Activated CD4-positive, alpha-beta T cell treated with anti-CD3 and anti-CD28 coated beads, Interleukin-2, amount 50 U/mL, for 4 hours (primary cell): ENCODE results near the gene C20orf204.
"Not testable (repeated sequence)": the region's sequence is repeated elsewhere in the genome, so short reads cannot be mapped to it uniquely, and the experiment has no call there.

ENCODE experiments used
- DNase-seq, 2 experiments: peaks; one replicate each; pipeline ENCODE4 v3.0.0-alpha.2; 2020

The C20orf204 gene

GRCh38 chr20:64035933-64036345 lies at the start of gene C20orf204:
C20orf204 (plus strand) TSS chr20:64036182; CDS start chr20:64036324, 142 bp downstream.
- DNase-seq, result no peak

- DNase-seq, result no peak
Measured at GRCh38 chr20:64000906-64001305, 35.1 kb upstream of the C20orf204 start.

DNA sequence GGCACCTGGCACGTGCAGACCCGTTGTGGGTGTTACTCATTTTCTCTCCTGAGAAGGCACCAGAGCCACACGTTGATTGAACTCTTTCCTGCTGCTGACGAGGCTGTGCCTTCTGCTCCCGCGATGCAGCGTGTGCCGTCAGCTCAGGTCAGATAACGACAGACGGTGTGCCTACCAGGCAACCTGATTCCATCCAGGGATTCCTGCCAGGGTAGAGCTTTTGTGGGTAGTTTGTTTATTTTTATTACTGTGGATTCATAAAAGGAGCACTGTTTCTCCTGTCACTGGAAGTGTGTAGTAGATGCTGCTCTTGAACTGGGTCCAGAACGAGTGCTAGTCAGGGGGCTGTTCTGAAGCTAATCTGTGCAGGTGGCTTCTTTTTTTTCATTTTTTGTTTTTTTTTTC lies 34.4 kb upstream of the C20orf204 start:
- DNase-seq, result no peak

DNA sequence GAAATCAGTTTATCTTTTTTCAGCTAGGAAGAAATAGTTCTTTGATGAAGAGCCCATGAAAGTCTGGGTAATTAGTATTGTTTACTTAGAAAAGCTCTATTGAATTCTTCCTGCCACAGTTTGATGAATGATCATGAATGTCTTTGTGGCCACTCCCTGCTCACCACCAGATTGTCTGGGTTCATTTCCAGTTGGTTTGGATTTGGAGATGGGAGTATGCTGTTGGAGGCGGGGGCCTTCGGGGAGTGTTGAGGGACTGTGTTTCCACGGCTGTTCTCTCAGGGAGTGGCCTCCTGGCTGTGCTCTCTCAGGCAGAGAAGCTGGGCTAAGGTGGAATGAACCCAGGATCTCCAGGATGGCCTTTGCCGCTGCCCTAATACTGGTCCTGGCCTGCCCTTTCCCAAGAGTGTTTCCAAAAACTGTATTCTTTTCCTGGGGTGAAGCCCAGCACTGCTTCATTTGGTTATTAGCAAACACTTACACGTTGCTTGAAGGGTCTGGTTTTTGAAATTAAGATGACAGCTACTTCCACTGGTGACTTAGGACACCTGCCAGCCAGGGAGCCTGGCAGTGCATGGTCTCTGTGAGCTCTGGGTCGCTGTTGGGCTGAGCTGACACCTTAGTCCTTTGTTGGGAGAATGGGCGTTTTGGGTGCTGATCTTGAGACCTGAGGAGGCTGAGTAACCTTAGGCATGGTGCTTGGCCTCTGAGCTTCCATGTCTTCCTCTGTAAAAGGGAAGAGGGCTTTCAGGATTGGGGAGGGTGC lies 31.8 kb upstream of the C20orf204 start:
- DNase-seq, result no peak

GRCh38 chr20:64005394-64005793 lies 30.6 kb upstream of the C20orf204 start:
- DNase-seq, result no peak

- DNase-seq, result no peak
Measured at GRCh38 chr20:64006490-64006889, 29.5 kb upstream of the C20orf204 start.

DNA sequence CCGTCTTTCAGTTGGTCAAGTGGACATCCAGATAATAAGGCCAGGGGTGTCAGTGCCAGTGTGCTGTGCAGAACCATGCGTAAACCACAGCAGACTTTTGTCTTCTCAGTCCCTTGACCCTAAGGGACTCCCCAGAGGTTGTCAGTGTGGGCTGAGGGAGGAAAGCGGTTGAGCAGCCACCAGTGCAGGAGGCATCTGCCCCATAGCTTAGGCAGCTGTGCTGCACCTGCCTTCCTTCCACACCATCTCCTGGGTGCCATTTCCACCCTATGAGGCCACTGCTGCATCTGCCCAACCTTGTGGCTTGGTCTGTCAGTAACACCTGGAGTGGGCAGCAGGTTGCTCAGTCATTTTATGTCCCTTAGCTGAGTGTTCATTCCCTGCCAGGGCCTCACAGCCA lies 29.1 kb upstream of the C20orf204 start:
- DNase-seq, result no peak

DNA sequence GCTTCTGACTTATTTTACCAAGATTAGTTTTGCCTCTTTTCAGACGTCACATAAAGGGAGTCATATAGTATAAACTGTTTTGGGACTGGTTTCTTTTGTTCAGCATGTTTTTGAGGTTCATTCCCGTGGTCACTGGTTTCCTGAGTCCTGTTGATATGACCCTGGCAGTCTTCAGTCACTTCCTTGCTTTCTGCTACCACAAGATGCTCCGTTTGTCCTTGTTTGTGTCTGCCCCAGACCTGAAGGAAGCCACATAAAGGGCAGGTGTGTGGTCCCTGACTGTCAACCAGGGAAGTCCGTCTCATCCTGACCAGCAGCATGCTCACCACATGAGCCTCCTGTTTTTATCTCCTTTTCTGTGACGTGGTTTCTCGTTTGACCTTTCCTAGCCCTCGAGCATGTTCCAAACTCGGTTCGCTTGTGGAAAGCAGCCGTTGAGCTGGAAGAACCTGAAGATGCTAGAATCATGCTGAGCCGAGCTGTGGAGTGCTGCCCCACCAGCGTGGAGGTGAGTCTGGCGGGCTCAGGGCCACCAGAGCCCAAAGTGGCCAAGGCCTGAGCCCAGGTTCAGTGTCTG lies 26.1 kb upstream of the C20orf204 start:
- DNase-seq, result no peak

- DNase-seq, result no peak
Measured at GRCh38 chr20:64010711-64011237, 25.2 kb upstream of the C20orf204 start.

GRCh38 chr20:64011366-64011779 lies 24.6 kb upstream of the C20orf204 start:
- no peak for DNase-seq

GRCh38 chr20:64012385-64013154 lies 23.4 kb upstream of the C20orf204 start:
- not testable (repeated sequence) for DNase-seq

DNA sequence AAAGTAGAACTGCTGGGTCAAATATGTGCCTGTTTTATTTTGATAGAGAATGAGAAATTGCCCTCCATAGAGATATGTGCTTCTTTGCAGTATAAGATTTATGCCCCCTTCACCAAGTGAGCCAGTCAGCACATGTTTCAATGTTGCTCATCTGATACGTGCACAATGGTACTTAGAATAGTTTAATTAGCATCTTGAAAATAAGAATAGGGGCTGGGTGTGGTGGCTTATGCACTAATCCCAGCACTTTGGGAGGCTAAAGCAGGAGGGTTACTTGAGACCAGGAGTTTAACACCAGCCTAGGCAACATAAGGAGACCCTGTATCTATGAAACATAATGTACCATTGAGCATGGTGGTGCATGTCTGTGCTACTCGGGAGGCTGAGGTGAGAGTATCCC lies 20.3 kb upstream of the C20orf204 start:
- DNase-seq, result no peak

DNA sequence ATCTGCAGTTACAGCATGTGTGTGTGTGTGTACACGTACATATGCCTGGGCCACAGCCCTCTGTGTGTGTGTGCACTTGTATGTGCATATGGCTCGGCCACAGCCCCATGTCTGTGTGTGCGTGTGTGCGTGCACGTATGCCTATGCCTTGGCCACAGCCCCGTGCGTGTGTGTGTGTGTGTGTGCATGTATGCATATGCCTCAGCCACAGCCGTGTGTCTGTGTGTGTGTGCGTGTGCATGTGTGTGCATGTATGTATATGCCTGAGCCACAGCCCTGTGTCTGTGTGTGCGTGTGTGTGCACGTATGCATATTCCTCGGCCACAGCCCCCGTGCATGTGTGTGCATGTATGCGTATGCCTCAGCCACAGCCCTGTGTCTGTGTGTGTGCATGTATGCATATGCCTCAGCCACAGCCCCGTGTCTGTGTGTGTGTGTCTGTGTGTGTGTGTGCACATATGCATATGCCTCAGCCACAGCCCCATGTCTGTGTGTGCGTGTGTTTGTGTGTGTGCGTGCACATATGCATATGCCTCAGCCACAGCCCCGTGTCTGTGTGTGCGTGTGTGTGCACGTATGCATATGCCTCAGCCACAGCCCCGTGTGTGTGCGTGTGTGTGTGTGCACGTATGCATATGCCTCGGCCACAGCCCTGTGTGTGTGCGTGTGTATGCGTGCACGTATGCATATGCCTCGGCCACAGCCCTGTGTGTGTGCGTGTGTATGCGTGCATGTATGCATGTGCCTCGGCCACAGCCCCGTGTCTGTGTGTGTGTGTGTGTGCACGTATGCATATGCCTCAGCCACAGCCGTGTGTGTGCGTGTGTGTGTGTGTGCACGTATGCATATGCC lies 14.6 kb upstream of the C20orf204 start:
- no peak for DNase-seq

DNA sequence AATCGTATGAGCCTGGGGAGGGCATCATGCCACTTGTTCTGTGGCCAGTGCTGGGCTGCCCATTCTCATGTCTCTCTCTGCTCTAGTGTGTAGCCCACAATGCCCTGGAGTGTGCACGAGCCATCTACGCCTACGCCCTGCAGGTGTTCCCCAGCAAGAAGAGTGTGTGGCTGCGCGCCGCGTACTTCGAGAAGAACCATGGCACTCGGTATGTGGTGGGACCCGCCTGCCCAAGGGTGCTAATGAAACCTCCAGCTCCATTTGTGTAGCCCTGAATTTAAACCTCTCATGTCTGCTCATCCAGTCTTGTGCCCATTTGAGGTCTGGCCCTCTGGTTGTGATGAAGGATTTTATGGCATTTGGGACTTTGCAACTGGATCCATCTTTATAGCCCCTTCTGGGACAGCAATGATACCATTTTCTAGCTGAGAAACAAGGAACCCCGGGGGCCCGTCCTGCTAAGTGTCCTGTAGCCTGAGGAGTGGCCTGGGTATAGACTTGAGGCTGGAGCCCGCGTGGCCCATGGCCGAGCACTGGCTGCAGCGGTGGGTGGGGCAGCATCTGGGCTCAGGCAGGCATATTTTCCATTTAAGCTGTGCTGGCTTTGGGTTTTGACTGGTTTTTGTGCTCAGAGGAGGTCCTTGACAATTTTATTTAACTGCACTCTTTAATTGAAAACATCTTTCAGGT lies 13.2 kb upstream of the C20orf204 start:
- DNase-seq, result no peak

- DNase-seq, result no peak
Measured at GRCh38 chr20:64023361-64024140, 12.4 kb upstream of the C20orf204 start.

DNA sequence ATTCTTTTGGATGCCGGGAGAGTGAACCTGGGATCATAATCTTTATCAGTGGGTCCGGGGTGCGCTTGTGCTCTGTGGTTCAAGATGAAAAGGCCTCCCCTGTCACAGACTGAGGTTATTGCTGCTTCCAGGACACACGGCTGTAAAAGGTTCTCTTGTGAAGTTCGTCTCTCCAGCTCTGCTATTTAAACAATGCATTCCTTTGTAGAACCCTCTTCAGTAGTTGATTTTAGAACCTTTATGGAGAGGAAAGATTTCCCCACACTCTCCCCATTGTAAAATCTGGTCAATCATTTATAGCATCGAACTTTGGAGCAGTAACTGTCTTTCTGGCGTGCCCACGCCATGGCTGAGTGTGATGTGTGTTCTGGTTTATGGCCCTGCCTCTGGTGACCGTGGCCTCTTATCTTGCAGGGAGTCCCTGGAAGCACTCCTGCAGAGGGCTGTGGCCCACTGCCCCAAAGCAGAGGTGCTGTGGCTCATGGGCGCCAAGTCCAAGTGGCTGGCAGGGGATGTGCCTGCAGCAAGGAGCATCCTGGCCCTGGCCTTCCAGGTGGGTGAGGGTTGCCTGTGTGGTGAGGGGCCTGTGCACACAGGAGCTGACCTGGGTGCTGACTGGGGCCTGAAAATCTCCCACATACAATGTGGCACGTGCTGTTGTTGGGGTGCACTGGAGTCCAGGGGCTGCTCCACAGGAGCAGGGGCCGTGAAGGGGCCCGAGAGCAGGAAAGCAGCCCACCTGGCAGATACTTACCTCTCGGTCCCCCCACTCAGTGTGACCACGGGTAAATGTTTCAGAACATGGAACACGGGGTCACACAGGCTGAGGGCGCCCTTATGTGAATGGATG lies 11.6 kb upstream of the C20orf204 start:
- DNase-seq, result no peak

DNA sequence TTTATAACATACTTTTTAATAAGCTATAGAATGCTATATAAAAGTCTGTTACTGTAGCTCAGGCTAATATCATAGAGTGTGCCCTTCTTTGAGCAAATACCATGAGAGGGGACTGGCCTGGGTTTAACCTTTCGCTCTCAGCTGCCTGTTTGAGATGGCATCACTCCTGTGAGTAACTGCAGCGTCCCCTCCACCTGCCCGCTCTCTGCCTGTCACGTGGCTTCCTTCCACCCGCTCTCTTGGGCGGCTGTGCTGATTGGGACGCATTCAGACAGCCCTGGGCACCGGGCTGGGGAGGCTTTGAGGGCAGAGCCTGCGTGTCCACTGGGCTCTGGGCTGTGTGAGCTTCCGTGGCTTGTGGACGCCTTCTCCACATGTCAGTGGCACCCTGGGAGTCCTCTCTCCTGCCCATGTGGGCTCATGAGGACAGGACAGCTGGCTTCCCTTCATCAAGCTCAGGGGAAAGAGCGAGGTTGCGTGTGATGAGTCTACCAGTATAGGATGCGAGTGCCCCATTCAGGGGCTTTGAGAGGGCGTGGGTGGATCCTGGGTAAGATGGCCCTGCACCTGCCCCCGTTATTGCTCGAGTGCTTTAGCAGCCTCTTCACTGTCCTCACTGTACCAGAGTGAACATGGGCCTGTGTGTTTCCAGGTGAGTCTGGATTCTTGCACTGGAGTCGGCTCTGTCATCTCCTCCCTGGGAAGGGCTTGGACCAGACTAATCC lies 10.7 kb upstream of the C20orf204 start:
- no peak for DNase-seq

- no peak for DNase-seq
Measured at GRCh38 chr20:64025826-64026412, 10.1 kb upstream of the C20orf204 start.
